HG02610 (cell line): ENCODE data around the gene FRK.
"Not testable (repeated sequence)": the region's sequence is repeated elsewhere in the genome, so short reads cannot be mapped to it uniquely, and the experiment has no call there.

ENCODE experiments used
- ATAC-seq: cut with Tn5 transposase; IDR thresholded peaks from one replicate; pipeline ENCODE4 v1.9.1; 2021; ENCODE audit warnings: mild to moderate bottlenecking, moderate library complexity; ENCODE audit not compliant: unreplicated experiment

FRK gene

GRCh38 chr6:115891111-115891669 lies 169.5 kb downstream of the FRK start:
- peak; percentile 98 for ATAC-seq

GRCh38 chr6:115890238-115890637 lies 170.5 kb downstream of the FRK start:
- ATAC-seq: no peak

- not testable (repeated sequence) for ATAC-seq
Observed at GRCh38 chr6:115888687-115889470, 171.8 kb downstream of the FRK start.

- no peak for ATAC-seq
Observed at GRCh38 chr6:115887891-115888290, 172.8 kb downstream of the FRK start.

- peak; percentile 81 for ATAC-seq
Observed at GRCh38 chr6:115885636-115886366, 174.9 kb downstream of the FRK start.

- no peak for ATAC-seq
Observed at GRCh38 chr6:115882771-115883170, 177.9 kb downstream of the FRK start.

GRCh38 chr6:115882174-115882573 lies 178.5 kb downstream of the FRK start:
- no peak for ATAC-seq
